GM12892 (cell line): ENCODE results near the gene GLIS1.

Experiments
- DNase-seq: peaks from one replicate; pipeline ENCODE4 v3.0.0; 2011; ENCODE audit not compliant: insufficient read length
- FAIRE-seq: peaks from 2 replicates; lab custom pipeline; 2011; peaks lifted over from hg19 to GRCh38; lab: Jason Lieb, UNC
- POLR2A ChIP-seq: IDR thresholded peaks from 2 replicates; pipeline ENCODE4 v1.6.1; 2011; ENCODE audit warnings: low read depth, low read length, control low read depth
- POLR2AphosphoS5 ChIP-seq: IDR thresholded peaks from 2 replicates; pipeline ENCODE4 v1.6.1; 2011; ENCODE audit warnings: low read depth, low read length, control low read depth
- TAF1 ChIP-seq: IDR thresholded peaks from 2 replicates; pipeline ENCODE4 v1.6.1; 2011; ENCODE audit warnings: low read depth, mild to moderate bottlenecking, control low read depth, low read length, borderline replicate concordance

GLIS1 gene

DNA sequence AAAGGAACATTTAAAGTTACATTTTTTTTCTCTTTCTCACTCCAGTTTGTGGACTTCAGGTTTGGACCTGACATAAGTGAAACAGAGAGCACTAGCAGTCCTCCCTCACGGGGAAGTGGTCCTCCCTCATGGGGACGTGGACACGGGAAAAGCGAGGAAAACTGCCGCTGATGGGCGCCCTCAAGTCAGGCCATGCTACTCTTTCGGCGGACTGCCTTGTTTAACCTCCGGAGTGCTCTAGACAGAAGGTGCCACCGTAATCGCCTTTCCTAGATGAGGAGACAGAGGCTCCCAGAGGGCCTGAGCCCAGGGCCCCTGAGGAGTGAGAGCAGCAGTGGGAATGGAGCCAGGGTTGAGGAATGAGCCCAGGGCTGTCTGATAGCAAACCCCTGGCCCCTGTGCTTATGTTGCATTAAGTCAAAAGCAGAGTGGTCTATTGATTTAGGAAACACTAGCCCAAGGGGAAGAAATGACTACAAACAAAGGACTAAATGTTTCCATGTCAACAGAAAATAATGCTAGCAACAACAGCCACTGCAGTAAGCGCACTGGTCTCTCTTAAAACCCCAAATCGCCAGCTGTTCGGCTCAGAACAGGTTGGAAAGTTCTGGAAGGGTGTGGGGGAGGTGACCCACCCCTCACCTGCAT, 195.7 kb downstream of the GLIS1 start:
- FAIRE-seq (no peak), DNase-seq (no peak)
- TF ChIP-seq POLR2A (no peak), TAF1 (no peak), POLR2AphosphoS5 (no peak)

DNA sequence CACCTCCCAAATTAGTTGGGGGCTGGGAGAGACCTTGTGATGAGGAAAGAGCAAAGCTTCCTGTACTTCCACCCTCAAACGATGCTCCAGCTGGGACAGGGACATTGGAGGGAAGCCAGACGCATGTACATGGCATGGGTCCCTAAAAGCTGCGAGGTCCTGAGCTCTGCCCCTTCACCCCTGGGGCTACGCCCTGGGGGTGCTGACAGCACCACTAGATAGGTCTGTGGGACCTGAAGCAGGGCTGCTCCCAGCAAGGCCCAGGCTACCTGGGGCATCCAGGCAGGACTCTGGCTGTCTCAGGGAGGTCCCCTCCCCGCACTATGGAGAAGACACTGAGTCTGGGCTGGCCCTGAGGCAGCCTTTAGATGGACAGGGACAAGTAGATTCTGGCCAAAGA, 196.4 kb downstream of the GLIS1 start:
- TF ChIP-seq TAF1 (no peak), POLR2AphosphoS5 (no peak), POLR2A (no peak)
- FAIRE-seq (no peak), DNase-seq (no peak)

DNA sequence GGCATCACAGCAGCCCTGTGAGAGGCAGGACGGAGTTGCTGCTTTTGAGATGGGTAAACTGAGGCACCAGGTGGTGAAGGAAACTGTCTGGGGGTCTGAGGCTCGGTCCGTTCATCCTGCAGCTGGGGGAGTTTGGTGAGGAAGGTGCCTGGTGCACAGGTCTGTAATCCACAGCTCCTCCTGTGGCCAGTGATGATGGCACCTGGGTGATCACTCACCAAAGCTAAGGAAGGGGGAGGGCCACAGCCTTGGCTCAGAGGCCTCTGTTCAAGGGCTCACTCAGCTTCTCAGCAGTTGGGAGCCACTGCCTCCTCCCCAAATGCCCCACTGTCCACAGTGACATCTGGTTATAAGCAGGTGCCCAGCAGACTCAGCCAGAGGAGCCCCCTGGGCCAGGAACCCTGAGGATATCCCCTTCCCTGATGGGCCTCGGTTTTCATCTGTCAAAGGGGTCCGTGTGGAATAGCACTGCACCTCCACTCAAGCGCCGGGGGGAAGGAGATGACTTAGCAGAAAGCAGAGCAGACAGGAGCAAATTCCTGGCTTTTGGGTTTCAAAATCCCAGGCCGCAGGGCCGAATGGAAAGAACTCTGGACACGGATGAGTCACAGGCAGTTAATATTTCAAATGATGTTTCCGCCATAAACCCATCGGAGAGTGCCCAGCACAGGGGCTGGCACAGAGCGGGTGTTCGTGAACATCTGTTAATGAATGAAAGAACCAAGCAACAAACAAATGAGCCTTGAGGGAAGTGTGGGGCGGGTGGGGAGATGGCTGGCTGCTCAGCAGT, 197.0 kb downstream of the GLIS1 start:
- FAIRE-seq = no peak
- no peak for TF ChIP-seq POLR2A
- no peak for TF ChIP-seq TAF1
- no peak for TF ChIP-seq POLR2AphosphoS5
- DNase-seq = no peak

DNA sequence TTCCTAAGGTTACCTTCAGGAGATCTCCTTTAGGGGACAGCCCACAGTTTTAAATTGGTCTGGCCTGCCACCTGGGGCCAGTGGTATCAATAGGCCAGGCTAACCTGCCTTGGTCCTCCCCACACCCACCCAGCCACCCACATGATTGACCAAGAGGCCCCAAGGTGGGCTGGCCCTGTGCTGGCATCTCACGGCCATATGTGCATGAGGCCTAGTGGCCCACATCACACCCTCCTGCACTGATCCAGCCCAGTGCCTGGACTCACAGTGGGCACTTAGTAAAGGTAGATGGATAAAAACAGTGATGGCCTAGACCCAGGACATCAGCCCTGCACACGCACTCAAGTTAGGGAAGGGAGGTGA, 197.7 kb downstream of the GLIS1 start:
- TF ChIP-seq POLR2A (no peak), TAF1 (no peak), POLR2AphosphoS5 (no peak)
- DNase-seq (no peak), FAIRE-seq (no peak)

DNA sequence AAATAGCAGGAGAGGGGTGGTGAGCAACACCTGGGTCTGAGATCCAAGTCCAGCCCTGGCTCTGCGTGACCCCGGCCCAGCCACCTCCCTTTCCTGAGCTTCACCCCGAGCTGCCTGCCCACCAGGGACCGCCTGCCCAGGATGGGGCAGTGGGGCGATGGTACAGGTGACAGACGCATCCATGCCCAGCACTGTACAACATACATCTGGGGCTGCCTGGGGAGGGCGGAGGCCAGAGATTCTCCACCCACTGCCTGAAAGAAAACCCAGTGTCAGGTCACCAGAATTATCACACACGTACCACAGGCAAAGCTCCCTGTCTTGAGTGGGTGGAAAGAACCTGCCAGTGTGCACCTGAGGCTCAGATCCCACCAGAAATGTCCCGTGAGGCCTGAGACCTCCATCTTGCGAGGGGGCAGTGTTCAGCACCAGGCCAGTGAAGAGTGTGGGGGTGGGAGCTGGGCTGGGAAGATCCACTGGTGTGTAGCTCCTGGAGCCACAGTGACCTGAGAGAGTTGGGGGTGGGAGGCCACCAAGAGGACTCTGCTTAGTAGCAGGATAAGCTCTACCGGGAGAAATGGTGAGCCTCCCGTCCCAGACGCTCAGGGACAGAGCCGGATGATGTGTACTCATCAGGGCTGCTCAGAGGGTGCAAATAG, 198.2 kb downstream of the GLIS1 start:
- TF ChIP-seq TAF1 (no peak), POLR2AphosphoS5 (no peak), POLR2A (no peak)
- DNase-seq (no peak), FAIRE-seq (no peak)

DNA sequence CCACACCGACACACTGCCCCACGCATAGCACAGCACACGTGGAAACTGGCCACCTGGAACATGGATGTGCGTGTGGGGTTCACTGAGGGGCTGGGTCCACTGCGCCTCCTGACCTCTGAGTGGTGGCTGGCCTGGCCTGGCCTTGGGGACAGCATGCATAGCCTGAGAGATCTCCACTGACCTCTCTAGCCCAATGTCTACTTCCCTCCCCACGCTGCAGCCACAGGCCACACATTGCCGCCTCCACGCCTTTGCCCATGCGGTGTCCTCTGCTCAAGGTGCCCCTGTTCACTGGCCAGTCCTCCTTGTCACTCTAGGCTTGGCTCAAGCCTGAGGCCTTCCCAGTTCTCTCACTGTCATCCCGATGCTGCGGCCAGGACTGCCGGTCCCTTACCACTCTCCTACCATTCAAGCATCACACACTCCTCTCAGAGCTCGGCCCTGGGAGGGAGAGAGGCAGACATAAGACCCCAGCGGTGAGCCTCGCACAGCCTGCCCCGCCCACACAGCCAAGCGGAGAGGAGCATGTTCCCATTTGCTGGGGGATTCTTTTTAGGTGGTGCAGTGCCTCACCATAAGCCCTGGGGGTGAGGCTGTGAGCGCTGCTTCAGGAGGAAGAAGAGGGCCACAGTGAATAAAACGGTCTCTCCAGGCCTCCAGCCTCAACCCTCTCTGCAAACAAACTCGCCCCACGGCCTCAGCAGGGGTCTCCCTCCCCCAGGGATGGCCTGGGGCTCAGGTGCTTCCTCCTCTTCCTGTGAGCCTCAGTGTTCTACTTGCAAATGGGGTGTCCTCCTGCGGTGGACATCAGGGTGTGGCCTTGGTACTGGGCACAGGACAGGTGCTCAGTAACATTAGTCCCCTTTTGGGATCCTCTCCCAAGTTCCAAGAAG, 199.0 kb downstream of the GLIS1 start:
- no peak for DNase-seq
- TF ChIP-seq TAF1 = no peak
- TF ChIP-seq POLR2A = no peak
- TF ChIP-seq POLR2AphosphoS5 = no peak
- no peak for FAIRE-seq

DNA sequence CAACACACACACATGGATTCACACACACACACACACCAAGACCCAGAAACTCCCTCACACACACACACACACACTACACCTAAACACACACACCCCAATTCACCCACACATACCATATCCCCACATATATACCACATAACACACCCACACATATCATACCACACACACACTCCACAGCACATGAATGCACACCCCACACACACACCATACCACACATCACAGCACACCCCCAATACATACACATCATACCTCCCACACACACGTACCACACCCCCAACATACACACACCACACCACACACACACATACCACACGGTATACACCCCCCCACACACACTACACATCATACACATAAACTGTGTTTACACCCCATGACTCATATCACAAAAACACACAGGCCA, 199.7 kb downstream of the GLIS1 start:
- FAIRE-seq (no peak), DNase-seq (no peak)
- no peak for TF ChIP-seq TAF1
- no peak for TF ChIP-seq POLR2AphosphoS5
- TF ChIP-seq POLR2A = no peak

DNA sequence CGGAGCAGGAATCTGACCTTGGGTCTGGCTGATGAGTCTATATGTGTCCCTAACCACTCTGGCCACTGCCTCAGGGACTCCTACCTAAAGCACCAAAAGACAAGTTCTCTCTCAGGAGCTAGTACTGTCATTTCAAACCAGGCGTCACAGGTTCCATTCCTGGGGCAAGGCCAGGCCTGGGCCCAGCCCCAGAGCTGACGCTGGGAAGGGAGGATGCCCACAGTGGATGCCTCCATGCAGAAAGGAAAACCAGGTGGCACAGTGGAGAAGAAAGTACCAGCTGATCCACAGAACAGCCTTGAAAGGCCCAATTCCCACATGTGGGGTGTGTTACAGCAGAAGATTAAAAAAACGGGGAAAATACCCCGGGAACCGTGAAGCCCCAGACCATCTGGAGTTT, 202.4 kb downstream of the GLIS1 start:
- DNase-seq = no peak
- FAIRE-seq = no peak
- no peak for TF ChIP-seq POLR2A

DNA sequence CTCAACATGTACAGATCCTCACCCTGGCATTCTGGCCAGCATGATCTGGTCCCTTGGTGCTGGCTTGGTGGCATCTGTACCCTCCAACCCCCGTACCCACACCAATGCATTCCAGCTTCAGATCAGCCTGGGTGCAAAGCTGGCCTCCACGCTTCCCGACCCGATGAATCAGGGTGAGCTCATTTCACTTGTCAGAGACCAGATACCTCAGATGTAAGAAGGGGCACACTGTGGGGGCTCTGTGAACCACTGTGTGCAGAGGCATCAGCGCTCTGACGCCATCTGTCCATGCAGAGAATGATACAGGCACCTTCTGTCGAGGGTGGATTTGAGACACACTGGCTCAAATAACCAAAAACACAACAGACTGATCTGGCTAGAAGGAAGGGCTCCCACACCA, 203.1 kb downstream of the GLIS1 start:
- TF ChIP-seq POLR2A (no peak), POLR2AphosphoS5 (no peak), TAF1 (no peak)
- no peak for FAIRE-seq
- DNase-seq = no peak

DNA sequence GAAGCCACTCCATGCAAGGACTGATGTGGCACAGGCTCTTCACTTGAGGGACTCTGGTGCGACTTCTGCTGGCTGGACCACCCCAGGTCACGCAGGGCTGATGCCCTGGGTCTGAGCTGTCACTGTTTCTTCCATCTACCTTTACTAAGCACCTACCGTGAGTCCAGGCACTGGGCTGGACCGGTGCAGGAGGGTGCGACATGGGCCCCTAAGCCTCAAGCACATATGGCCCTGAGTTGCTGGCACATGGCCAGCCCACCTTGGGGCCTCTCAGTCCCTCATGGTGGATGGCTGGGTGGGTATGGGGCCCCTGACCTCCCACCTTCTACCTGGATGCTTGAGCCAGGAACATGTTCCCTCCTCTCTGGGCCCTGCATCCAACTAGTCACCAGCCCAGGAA, 203.7 kb downstream of the GLIS1 start:
- TF ChIP-seq POLR2AphosphoS5 (no peak), POLR2A (no peak), TAF1 (no peak)
- DNase-seq (no peak), FAIRE-seq (no peak)

DNA sequence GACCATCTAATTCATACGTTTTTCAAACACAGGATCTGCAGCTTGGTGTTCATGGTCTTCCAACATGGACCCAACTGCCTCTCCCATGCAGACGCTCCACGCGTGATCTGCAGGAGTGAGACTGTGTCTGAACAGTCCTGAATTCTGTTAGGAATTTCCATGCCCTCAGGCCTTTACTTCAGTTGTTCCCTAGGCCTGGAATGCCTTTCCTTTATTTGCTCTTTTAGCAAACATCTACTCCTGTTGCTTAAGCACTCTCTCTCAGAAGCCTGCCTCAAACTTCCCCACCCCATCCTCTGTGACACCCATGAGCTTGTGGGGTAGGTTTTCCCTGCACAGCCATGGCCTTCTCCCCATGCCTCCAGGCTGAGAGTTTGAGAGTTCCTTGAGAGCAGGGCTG, 206.1 kb downstream of the GLIS1 start:
- no peak for TF ChIP-seq TAF1
- no peak for TF ChIP-seq POLR2AphosphoS5
- no peak for TF ChIP-seq POLR2A
- DNase-seq (no peak), FAIRE-seq (no peak)
